ENCODE measurements around the gene DISC1.

DNA sequence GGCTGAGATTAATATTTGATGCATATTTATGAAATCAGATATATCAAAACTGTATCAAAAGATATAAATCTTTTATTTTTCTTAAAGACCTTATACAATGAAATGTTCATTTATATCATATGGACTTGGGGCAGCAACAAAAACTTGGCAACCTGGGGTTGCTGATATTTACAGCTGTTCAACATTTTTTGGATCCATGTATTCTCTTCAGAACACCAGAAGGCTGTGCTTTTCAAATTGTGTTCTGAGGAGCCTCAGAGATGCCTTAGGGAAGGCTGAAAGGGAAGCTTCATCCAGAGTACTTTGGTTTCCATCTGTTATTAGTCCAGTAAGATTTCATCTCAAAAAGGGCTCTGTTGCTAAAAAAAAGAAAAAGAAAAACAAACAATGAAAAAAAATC lies 94.8 kb downstream of the DISC1 start:
- no peak for TF ChIP-seq POLR2AphosphoS5 (IDR thresholded peaks at IDR 0.05)
- TF ChIP-seq CTCF (IDR thresholded peaks at IDR 0.05; ENCODE audit: poor library complexity, severe bottlenecking) = no peak
- no peak for TF ChIP-seq EZH2 (IDR thresholded peaks at IDR 0.05; ENCODE audit: borderline replicate concordance, insufficient read depth, low read length, poor library complexity, severe bottlenecking)
- TF ChIP-seq REST (IDR thresholded peaks at IDR 0.05; ENCODE audit: borderline replicate concordance) = no peak
- TF ChIP-seq EP300 (conservative IDR thresholded peaks at IDR 0.05; ENCODE audit: poor library complexity, severe bottlenecking) = no peak
- TF ChIP-seq RAD21 (conservative IDR thresholded peaks at IDR 0.05) = no peak
- TF ChIP-seq TAF1 (IDR thresholded peaks at IDR 0.05; ENCODE audit: low read depth) = no peak
- no peak for TF ChIP-seq MXI1 (conservative IDR thresholded peaks at IDR 0.05; ENCODE audit: poor library complexity, severe bottlenecking)
- no peak for TF ChIP-seq SMC3 (conservative IDR thresholded peaks at IDR 0.05; ENCODE audit: poor library complexity)

All from neural cell (in vitro differentiated cells).